Measurements from ENCODE around the gene SYNDIG1.

DNA sequence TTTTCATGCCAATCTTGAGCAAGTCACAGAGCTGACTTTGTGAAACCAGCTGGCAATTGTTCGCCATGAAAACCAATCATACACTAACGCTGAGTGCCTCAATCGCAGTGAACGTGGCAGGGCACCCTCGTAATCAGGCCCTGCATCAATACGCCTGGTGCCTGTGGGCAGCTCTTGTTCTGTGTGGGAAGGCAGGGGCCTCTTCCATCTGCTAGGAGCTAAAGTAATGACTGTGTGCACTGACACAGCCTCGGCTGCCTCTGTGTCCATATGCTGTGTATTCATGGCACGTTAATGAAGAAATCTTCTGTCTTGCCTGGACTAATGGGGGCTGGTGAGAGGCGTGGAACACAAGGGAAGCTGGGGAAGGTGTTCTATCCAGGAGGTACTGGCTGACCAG lies 27.8 kb upstream of the SYNDIG1 start:
- TF ChIP-seq, protein P1, sequence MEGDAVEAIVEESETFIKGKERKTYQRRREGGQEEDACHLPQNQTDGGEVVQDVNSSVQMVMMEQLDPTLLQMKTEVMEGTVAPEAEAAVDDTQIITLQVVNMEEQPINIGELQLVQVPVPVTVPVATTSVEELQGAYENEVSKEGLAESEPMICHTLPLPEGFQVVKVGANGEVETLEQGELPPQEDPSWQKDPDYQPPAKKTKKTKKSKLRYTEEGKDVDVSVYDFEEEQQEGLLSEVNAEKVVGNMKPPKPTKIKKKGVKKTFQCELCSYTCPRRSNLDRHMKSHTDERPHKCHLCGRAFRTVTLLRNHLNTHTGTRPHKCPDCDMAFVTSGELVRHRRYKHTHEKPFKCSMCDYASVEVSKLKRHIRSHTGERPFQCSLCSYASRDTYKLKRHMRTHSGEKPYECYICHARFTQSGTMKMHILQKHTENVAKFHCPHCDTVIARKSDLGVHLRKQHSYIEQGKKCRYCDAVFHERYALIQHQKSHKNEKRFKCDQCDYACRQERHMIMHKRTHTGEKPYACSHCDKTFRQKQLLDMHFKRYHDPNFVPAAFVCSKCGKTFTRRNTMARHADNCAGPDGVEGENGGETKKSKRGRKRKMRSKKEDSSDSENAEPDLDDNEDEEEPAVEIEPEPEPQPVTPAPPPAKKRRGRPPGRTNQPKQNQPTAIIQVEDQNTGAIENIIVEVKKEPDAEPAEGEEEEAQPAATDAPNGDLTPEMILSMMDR (IDR thresholded peaks at IDR 0.05): no peak
- no peak for TF ChIP-seq POLR2A (IDR thresholded peaks at IDR 0.05)

All from lower leg skin (tissue), 3 donors.